Right renal cortex interstitium (tissue), 3 donors: ENCODE measurements around the gene MSMP. TPM values are rescaled to one million over a fixed set of nuclear protein-coding genes. Genes with fewer than 3 reads are reported as not detected.

Experiments
- DNase-seq, 3 donors: peaks; one replicate each; pipeline ENCODE4 v3.0.0-alpha.2; 2013; ENCODE audit warnings: low read depth in 3 of 3, low spot score in 2 of 3
- polyA plus RNA-seq, 3 donors: library from polyadenylated mRNA; unstranded; fragments of 120-200 nt; gene quantifications; one replicate each; pipeline ENCODE4 v1.2.1, GENCODE V29; 2013; ENCODE audit not compliant: insufficient read length in 3 of 3

MSMP gene
- polyA plus RNA-seq, 3 donors, result not detected

DNA sequence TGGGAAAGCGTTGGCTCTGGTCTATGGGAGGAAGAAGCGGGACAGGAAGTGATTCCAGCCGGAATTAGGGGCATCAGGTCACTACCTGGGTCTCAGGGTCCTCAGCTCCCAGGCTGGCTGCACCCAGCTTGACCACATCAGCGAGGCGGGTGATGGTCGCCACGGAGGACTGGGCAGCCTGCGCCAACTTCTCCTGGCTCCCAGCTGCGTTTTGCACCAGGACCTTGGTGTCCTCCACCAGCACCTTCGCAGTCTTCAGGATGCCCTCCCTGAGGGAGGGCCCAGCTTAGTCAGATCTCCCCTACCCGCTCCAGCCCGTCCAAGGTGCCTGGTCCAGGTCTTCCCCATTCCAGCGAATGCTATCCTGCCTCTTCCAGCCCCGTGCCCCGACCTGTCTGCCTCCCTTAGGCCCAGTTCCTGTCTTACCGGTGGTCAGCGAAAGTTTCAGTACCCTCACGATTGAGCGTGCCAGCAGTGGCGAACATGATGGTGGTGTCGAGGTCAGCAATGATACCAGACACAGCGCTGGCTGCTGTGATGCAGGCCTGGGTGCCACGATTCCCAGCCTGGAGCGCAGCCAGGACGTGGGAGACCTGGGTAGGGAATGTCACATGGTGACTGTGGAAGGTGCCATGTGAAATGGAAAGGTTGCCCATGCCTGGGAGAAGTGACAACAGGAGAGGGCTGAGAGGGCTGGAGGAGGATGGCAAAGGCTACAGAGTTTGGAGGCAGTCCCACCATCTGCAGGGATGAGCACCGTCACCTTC lies 50.0 kb downstream of the MSMP start:
- DNase-seq, result no peak

Other genes with a start within 250 kb of the MSMP start
- gene TESK1, start 149.0 kb downstream of the MSMP start, polyA plus RNA-seq, result 10 to 100 TPM; 30.4 to 37.8 (median 30.7) TPM
- gene CD72, start 135.9 kb downstream of the MSMP start, polyA plus RNA-seq, result 1 to 10 TPM; 2.1 to 2.7 (median 2.4) TPM
- gene SIT1, start 103.3 kb downstream of the MSMP start, polyA plus RNA-seq, result under 1 TPM; 0.29 to 0.38 (median 0.36) TPM
- not detected for gene RMRP, start 96.3 kb downstream of the MSMP start, polyA plus RNA-seq
- 10 to 100 TPM; 13.4 to 17.3 (median 15.6) TPM for gene CCDC107, start 96.0 kb downstream of the MSMP start, polyA plus RNA-seq
- 1 to 10 TPM; 7.4 to 8.1 (median 7.8) TPM for gene ARHGEF39, start 89.1 kb downstream of the MSMP start, polyA plus RNA-seq
- gene CA9, start 80.3 kb downstream of the MSMP start, polyA plus RNA-seq, result 1 to 10 TPM in 1 of 3 donors, under 1 TPM in 2; 0.31 to 1.2 (median 0.60) TPM
- gene TPM2, start 64.4 kb downstream of the MSMP start, polyA plus RNA-seq, result 100 to 1,000 TPM; 127 to 158 (median 147) TPM
- gene TLN1, start 22.1 kb downstream of the MSMP start, polyA plus RNA-seq, result 100 to 1,000 TPM; 142 to 154 (median 143) TPM
- 10 to 100 TPM; 40.4 to 42.4 (median 40.8) TPM for gene CREB3, start 21.6 kb downstream of the MSMP start, polyA plus RNA-seq
- 10 to 100 TPM; 94.3 to 99.8 (median 96.1) TPM for gene GBA2, start 5.0 kb downstream of the MSMP start, polyA plus RNA-seq
- gene RGP1, start 5.0 kb downstream of the MSMP start, polyA plus RNA-seq, result 10 to 100 TPM; 28.2 to 29.0 (median 28.4) TPM
- 10 to 100 TPM; 29.0 to 31.4 (median 29.5) TPM for gene NPR2, start 37.3 kb upstream of the MSMP start, polyA plus RNA-seq
- 1 to 10 TPM; 4.2 to 7.0 (median 5.8) TPM for gene SPAG8, start 58.0 kb upstream of the MSMP start, polyA plus RNA-seq
- 10 to 100 TPM; 46.1 to 56.8 (median 53.5) TPM for gene HINT2, start 60.8 kb upstream of the MSMP start, polyA plus RNA-seq
- gene FAM221B, start 74.5 kb upstream of the MSMP start, polyA plus RNA-seq, result under 1 TPM; 0.07 to 0.12 (median 0.11) TPM
- gene TMEM8B, start 75.0 kb upstream of the MSMP start, polyA plus RNA-seq, result 10 to 100 TPM; 21.0 to 25.3 (median 21.5) TPM
- under 1 TPM in 1 of 3 donors, not detected in 2; 0.08 TPM for gene OR13J1, start 116.1 kb upstream of the MSMP start, polyA plus RNA-seq
- under 1 TPM in 2 of 3 donors, not detected in 1; 0.12 to 0.55 TPM for gene HRCT1, start 151.9 kb upstream of the MSMP start, polyA plus RNA-seq
- 1 to 10 TPM; 1.4 to 1.5 (median 1.5) TPM for gene SPAAR, start 155.2 kb upstream of the MSMP start, polyA plus RNA-seq
- not detected for gene OR2S2, start 203.9 kb upstream of the MSMP start, polyA plus RNA-seq